Stimulated activated CD8-positive, alpha-beta memory T cell treated with anti-CD3 and anti-CD28 coated beads, Interleukin-15, amount 100 ng/mL, for 48 hours (primary cell): ENCODE measurements around the gene LRRC23.
"Not testable (repeated sequence)": the region's sequence is repeated elsewhere in the genome, so short reads cannot be mapped to it uniquely, and the experiment has no call there.

Experiments
- DNase-seq, 2 donors: peaks; one replicate each; pipeline ENCODE4 v3.0.0-alpha.2; 2020; ENCODE audit warnings: low read depth in 2 of 2

The LRRC23 gene, protein sequence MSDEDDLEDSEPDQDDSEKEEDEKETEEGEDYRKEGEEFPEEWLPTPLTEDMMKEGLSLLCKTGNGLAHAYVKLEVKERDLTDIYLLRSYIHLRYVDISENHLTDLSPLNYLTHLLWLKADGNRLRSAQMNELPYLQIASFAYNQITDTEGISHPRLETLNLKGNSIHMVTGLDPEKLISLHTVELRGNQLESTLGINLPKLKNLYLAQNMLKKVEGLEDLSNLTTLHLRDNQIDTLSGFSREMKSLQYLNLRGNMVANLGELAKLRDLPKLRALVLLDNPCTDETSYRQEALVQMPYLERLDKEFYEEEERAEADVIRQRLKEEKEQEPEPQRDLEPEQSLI

DNA sequence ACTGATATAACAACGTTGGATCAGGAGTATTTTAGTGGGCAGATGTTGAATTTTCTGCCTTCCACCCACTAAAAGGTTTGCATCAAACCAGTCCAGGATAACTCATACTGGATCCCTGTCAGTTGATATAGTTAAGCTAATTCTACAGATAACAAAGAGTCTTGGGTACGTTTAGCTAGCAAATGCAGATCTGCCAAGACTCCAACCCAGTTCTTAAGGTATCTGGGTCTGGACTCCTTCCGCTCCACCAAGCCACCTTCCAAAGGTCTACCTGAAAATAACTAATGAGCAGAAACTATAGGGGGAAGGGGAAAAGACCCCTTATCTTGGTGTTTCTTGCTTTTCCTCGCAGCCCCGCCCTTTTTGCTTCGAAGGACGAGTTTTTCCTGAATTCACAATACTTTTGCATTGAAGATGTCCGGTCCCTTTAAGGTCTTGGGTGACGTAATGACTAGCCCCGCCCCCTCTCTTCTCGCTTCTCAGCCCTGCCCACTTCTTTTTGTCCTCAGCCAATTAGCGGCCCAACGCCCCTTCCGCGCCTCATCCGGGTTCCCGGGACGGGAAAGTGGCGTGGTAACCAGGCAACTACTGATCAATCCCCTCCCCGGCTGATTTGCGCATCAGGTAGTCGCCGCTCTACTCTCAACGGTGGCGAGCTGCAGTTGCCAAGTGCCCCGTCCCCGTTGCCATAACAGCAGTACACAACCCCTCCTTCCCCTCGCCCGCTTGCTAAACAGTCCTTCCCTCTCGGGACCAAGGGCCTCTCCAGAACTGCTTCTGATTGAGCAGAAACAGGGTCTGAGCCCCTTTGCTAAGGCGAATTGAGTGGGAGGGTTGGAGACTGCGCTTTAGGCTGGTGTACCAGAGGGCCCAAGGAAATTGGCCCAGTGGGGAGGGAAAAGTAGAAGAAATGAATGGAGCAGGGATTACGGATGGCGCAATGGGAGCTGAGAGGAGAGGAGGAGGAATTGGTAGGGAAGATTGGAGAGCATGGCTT is at the start of gene LRRC23:
Gene LRRC23 (plus strand): TSS at position 543 of the 997 bp plus-strand sequence. CDS start 812 bp downstream, outside the sequence.
- DNase-seq, result peak; percentile 96 to 97

DNA sequence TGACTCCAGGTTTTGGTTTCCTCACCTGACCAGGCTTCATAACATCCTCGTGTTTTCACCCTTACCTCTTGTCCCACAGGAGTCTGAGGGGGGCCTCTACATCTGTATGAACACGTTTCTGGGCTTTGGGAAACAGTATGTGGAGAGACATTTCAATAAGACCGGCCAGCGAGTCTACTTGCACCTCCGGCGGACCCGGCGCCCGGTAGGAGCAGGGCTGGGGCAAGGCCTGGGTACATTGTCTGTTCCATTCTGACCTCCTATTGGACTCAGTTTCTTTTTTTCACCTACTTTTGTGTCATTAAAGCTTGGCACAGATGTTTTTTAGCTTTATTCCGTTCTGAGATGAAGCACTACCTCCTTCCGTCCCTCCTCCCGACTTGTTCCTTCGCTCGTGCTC is 49.3 kb upstream of the LRRC23 start:
- no peak for DNase-seq

DNA sequence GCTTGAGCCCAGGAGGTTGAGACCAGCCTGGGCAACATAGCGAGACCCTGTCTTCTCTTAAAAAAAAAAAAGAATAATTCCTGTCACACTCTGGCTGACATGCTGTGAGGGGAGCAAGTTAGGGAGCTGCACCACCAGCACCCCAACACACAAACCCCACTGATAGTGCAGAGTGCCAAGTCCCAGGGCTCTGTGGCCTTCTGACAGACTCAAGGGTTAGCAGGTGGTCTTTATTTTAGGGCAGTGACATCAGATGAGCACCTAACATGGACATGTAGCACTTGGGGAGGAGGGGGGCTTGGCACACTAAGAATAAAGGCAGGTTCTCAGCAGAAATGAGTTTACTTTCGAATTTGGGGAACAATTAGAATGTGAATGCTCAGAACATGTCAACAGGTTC is 45.8 kb upstream of the LRRC23 start:
- no peak for DNase-seq

GRCh38 chr12:6860116-6860515 is 44.5 kb upstream of the LRRC23 start:
- no peak for DNase-seq

- DNase-seq, result no peak
Measured at GRCh38 chr12:6860942-6861341, 43.7 kb upstream of the LRRC23 start.

- no peak for DNase-seq
Measured at GRCh38 chr12:6861391-6861790, 43.2 kb upstream of the LRRC23 start.

- no peak for DNase-seq
Measured at GRCh38 chr12:6863033-6863432, 41.6 kb upstream of the LRRC23 start.

DNA sequence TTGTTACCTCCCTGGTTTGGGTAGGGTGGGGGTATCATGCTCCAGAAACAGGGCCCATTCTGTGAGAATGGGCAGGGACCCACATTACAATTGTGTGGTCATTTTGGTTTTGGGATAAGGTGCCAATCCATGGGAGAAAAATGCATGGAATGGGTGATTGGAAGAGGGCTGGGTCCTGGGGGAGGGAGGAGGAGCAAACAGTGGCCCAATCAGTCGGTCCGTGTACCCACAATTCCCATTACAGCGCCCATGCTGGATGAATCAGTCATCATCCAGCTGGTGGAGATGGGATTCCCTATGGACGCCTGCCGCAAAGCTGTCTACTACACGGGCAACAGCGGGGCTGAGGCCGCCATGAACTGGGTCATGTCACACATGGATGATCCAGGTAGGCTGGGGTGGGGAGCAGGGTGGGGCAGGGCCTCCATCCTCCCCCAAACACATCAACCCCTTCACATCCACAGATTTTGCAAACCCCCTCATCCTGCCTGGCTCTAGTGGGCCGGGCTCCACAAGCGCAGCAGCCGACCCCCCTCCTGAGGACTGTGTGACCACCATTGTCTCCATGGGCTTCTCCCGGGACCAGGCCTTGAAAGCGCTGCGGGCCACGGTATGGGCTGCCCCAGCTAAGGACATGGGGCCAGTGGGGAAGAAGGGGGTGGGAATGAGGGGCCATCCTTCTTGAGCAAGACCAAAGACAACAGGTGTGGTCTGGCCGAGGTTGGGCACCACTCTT is 40.9 kb upstream of the LRRC23 start:
- no peak for DNase-seq

DNA sequence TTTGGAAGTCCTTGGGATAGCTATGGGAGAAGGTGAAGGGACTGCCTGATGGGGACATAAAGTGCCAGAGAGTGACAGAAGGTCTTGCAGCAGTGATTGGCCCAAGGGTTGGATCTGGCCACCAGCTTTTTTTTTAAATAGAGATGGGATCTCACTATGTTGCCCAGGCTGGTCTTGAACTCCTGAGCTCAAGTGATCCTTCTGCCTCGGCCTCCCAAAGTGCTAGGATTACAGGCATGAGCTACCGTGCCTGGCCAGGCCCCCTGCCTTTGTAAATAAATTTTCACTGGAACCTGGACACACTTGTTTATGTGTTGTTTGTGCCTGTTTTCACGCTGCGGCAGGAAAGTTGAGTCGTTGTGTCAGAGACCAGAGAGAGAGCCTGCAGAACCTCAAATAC is 39.3 kb upstream of the LRRC23 start:
- DNase-seq, result not testable (repeated sequence)

DNA sequence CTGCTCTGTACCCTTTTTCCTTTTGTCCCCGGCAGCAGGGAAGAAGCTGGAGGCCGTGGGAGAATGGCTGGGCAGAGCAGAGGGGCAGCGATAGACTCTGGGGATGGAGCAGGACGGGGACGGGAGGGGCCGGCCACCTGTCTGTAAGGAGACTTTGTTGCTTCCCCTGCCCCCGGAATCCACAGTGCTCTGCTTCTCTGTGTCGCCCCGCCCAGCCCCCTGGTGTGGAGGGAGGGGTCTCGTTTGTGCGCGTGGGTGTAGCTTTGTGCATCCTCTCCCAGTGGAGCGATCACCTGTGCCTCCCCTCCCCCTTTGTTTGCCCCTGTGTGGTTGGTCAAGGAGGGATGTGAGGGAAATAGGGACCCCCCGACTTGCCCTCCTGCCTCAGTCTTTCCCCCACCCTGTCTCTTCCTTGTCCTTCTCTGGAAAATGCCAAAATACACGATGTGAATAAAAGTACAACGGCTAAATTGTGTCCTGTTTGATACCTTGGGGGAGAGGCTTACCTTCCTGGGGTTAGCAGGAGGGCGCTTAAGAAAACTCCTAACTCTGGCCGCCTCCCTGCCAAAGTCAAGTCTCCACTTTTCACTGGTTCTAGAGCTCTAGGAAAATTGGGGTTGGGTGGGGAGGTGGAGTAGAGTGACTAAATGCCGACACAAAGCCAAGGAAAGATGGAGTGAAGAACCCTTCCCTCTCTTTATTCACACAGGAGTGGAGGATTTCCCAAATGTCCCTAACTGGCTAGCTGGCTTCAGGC is 38.3 kb upstream of the LRRC23 start:
- DNase-seq, result no peak

- DNase-seq, result no peak
Measured at GRCh38 chr12:6866920-6867412, 37.7 kb upstream of the LRRC23 start.

DNA sequence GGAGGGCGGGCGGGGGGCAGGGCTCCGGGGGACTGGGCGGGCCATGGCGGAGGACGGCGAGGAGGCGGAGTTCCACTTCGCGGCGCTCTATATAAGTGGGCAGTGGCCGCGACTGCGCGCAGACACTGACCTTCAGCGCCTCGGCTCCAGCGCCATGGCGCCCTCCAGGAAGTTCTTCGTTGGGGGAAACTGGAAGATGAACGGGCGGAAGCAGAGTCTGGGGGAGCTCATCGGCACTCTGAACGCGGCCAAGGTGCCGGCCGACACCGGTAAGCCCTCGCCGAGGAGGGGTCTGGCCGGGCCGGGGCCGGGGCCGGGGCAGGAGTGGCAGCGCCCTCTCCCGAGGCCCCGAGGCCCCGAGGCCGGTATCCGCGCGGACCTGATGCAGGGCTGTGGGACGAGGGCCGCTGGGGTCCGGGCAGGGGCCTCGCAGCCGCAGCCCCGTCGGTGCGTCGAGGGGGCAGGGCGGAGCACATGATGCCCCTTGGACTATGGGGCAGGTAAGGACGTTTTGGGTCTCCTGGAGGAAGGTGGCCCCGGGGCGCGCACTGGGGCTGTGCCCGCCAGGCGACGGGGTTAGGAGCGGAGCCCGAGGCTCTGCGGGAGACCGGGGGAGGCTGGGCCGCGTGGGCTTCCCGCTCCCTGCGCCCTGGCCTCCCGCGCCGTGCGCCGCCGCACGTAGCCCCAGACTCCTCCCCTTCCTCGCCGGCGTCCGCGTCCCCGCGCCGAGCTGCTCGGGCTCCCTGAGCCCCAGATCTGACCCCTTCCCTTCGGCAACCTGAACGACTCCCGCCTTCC is 37.0 kb upstream of the LRRC23 start, which contains the start of gene TPI1:
Gene TPI1 (plus strand): TSS at position 119 of the 798 bp plus-strand sequence. CDS start 36 bp downstream, at position 155.
- DNase-seq, result peak; percentile 71 to 72

DNA sequence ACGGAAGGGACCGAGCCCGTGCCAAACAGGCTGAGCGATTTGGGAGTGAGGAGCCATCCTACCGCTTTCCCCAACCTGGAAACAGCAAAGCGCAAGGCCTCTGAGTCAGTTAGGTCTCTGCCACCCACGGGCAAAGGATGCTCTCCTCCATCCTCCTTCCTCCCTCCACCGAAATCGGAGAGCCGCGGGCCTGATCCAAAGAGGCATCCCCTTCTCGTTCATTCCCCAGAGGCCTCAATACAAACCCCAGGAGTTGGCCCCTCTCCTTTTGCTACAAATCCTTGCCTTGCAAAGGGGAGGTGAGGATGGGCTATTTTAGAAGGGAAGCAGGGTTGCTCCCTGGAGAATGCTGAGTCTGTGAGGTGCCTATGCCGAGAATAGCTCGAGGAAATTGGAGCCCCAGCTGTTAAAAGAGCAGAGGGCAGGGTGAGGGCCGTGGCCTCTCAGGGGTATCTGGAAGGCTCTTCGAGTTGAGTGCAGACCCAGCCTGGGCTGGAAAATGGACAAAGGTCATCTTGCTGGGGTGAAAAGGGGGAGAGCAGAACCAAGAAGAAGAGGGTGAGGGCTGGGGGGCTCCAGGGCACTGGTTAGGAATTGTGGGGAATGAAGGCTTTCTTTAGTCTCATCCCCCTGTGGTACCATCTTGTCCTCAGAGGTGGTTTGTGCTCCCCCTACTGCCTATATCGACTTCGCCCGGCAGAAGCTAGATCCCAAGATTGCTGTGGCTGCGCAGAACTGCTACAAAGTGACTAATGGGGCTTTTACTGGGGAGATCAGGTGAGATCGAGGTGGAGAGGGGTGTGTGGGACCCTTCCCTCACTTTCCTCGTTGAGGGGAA is 36.2 kb upstream of the LRRC23 start:
- no peak for DNase-seq

DNA sequence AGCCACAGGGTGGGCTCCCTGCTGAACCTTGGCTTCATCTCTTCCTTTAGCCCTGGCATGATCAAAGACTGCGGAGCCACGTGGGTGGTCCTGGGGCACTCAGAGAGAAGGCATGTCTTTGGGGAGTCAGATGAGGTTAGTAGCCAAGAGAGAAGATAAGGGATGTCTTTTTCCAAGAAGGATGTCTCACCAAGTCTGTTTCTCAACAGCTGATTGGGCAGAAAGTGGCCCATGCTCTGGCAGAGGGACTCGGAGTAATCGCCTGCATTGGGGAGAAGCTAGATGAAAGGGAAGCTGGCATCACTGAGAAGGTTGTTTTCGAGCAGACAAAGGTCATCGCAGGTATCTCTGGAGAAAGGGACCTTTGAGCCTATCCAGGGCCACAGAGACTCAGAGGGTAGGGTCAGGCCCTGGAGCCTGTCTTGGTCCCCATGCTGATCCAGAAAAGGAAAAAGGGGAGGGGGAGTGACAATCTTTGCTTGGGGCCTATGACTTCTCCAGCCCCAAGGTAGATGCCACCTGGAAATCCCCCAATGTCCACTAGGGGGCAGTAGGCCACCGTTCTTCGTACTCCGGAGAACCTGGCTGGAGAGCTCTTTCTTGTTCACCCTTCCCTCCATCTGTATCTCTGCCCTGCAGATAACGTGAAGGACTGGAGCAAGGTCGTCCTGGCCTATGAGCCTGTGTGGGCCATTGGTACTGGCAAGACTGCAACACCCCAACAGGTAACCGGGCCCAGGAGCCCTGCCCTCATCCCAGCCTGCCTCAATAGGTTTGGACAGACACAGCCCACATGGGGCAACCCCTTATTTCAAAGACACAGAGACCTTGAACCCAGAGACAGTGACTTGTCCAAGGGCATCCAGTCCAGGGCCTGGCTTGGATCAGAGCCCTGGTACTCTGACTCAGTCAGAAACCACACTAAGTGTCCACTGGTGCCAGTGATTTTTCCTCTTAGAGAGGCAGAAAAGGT is 35.3 kb upstream of the LRRC23 start:
- peak; percentile 58 to 61 for DNase-seq

- not testable (repeated sequence) for DNase-seq
Measured at GRCh38 chr12:6870304-6870703, 34.3 kb upstream of the LRRC23 start.

DNA sequence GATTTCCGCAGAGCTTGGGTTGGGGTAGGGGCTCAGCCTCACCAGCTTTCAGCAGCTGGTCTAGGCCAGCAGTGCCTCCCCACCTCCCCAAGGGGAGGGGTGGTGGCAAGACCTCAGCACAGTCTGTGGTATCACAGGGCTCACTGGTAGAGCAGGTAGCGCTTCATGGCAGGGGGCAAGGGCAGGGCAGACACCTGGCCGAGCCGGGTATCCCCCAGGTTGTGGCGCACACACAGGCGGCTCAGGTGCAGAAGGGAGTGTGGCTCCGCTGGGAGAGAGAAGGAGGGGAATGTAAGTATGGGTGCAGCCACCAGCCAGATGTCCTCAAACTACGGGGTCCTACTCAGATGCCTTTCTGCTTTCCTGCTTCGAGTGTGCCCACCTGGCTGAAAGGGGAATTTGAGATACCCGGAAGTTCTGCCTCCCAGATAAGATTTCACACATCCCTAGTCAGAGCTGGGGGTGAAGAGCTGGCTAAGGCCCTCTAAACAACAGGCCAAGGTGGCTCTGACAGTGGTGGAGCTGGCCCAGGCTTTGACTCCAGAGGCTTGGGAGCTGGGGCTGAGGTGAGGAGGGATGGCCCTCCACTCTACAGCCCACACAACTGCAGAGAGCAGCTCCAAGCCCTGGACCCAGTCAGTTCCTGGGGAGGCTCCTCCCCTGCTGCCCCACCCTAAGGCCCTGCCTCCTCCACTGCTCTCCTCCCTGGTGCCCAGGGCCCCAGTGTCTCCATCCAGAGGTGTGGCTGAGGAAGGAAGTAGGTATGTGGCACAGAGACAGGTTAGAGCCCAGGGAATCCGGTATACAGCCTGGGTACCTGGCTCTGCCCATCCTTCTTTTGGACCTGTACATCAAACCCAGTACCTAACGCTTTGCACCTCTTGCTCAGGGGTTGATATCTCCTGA is 33.3 kb upstream of the LRRC23 start:
- DNase-seq, result no peak
